ENCODE data around the gene CBLB. TPM values are rescaled to one million over a fixed set of nuclear protein-coding genes. Genes with fewer than 3 reads are reported as not detected.
A peak's percentile ranks its signal among the peaks of the same experiment; 100 is the strongest.

The CBLB gene
- total RNA-seq, 4 donors from 2014 or later, result 94.7 to 205 (median 126) TPM

- no peak for DNase-seq (ENCODE audit: low spot score)
- no peak for ATAC-seq (ENCODE audit: low FRiP score)
- TF ChIP-seq, protein P1, sequence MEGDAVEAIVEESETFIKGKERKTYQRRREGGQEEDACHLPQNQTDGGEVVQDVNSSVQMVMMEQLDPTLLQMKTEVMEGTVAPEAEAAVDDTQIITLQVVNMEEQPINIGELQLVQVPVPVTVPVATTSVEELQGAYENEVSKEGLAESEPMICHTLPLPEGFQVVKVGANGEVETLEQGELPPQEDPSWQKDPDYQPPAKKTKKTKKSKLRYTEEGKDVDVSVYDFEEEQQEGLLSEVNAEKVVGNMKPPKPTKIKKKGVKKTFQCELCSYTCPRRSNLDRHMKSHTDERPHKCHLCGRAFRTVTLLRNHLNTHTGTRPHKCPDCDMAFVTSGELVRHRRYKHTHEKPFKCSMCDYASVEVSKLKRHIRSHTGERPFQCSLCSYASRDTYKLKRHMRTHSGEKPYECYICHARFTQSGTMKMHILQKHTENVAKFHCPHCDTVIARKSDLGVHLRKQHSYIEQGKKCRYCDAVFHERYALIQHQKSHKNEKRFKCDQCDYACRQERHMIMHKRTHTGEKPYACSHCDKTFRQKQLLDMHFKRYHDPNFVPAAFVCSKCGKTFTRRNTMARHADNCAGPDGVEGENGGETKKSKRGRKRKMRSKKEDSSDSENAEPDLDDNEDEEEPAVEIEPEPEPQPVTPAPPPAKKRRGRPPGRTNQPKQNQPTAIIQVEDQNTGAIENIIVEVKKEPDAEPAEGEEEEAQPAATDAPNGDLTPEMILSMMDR (IDR thresholded peaks at IDR 0.05), result no peak
Observed at GRCh38 chr3:105747696-105748095, 121.1 kb downstream of the CBLB start.

DNA sequence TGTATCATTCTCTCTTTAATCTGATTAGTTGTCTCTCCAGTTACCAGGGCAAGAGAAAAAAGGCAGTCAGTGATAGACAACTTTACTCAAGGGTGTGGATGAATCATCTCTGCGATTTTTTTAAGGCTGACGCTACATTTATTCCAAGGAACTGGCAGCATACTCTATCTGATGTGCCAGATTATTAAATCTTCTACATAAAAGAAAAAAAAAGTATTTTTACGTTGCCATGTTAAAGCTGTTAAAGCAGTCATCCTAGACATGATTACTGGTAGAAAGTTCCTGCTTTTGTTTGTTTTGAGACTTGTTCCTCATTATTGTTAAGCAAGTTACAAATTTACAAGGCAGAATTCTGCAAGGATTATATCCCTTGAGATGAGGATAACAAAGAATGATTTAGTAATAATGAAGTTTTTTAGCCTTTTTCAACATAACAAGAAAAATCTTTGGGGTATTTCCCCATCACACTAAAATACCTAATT, 121.7 kb downstream of the CBLB start:
- no peak for DNase-seq (ENCODE audit: low spot score)
- peak; percentile 79 for ATAC-seq (ENCODE audit: low FRiP score)
- TF ChIP-seq, protein P1 (IDR thresholded peaks at IDR 0.05), result no peak

GRCh38 chr3:105746231-105746996, 122.4 kb downstream of the CBLB start:
- TF ChIP-seq, protein P1 (IDR thresholded peaks at IDR 0.05), result no peak
- ATAC-seq (ENCODE audit: low FRiP score), result no peak
- DNase-seq (ENCODE audit: low spot score), result no peak

DNA sequence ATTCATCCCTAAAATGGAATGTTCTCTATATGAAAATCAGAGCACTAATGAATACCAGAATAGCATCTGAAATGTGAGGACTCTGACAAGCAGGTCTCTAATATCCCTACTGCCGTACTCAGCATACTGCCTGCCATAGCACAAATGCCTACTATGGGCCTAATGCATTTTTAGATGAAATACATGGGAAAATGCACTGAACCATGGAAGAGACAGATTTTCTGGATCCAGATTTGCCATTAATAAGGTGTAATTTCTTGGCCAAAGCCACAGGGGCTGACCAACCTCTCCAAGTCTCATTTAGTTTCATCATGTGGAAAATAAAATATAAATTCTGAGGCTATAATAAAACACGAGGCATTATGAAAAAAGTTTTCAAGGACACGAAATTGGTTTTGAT, 123.8 kb downstream of the CBLB start:
- TF ChIP-seq, protein P1 (IDR thresholded peaks at IDR 0.05), result no peak
- DNase-seq (ENCODE audit: low spot score), result no peak
- no peak for ATAC-seq (ENCODE audit: low FRiP score)

GRCh38 chr3:105744202-105744601, 124.6 kb downstream of the CBLB start:
- ATAC-seq (ENCODE audit: low FRiP score) (no peak), DNase-seq (ENCODE audit: low spot score) (no peak)
- TF ChIP-seq, protein P1 (IDR thresholded peaks at IDR 0.05), result no peak

DNA sequence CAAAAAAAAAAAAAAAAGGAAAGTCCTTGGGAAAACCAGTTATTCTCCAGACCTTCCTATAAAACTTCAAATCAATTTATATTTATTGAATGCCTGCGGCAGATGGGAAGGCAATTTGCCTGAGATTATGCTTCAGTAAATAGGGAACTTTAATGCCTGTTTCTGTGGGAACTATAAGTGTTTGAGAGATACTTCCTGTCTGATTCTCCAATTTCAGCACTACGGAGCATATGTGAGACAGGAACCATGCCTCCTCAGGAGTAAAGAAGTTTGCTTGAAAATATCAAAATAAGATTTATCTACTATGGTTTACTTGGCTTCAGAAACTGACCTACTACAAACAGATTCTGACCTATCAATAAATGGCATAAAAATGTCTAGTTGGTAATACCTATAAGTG, 135.5 kb downstream of the CBLB start:
- no peak for ATAC-seq (ENCODE audit: low FRiP score)
- DNase-seq (ENCODE audit: low spot score), result no peak
- TF ChIP-seq, protein P1 (IDR thresholded peaks at IDR 0.05), result no peak

DNA sequence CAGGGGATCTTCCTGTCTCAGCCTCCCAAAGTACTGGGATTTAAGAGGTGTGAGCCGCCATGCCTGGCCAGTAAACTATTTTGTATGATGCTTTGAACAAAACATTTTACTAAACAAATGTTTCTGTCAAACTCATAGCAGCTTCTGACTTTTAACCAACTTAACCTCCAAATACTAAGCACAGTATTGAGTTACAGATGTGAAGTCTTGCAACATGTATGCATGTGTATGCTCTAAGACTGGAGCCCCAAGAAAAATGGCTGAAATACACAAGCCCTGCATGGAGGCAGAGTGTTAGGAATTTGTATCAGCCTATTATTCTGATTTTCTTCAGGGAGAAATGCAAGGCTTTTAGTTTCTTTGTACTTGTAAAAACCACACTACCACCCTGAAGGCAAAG, 137.1 kb downstream of the CBLB start:
- ATAC-seq (ENCODE audit: low FRiP score) (no peak), DNase-seq (ENCODE audit: low spot score) (no peak)
- TF ChIP-seq, protein P1 (IDR thresholded peaks at IDR 0.05), result no peak
